Mucosa of descending colon (tissue), 3 donors: ENCODE measurements around the gene IFNGR2. TPM values are rescaled to one million over a fixed set of nuclear protein-coding genes. Genes with fewer than 3 reads are reported as not detected.

Experiments used
- ATAC-seq: fragments of 200-7000 bp; cut with Tn5 transposase; one replicate; pipeline ENCODE4 v1.9.1; 2020; ENCODE audit warnings: mild to moderate bottlenecking, moderate library complexity
- DNase-seq, 3 donors: peaks; one replicate each; pipeline ENCODE4 v3.0.0-alpha.2; 2020
- H3K36me3 ChIP-seq: fragments of 200-600 bp; one replicate; pipeline ENCODE4 v1.8.0; 2021; ENCODE audit warnings: low read depth, mild to moderate bottlenecking
- H3K4me1 ChIP-seq: fragments of 200-600 bp; one replicate; pipeline ENCODE4 v1.8.0; 2021; ENCODE audit warnings: low read depth, mild to moderate bottlenecking
- H3K4me3 ChIP-seq: fragments of 200-600 bp; one replicate; pipeline ENCODE4 v1.8.0; 2021; ENCODE audit warnings: mild to moderate bottlenecking
- H3K9me3 ChIP-seq: fragments of 200-600 bp; one replicate; pipeline ENCODE4 v1.8.0; 2021; ENCODE audit warnings: mild to moderate bottlenecking
- intact Hi-C, 2 donors: fragments of 100-400 bp; cut with DNase I in 1 of 2; cut with micrococcal nuclease in 1 of 2; formaldehyde crosslinking; loops; one replicate each; pipeline versions ENCODE4 v1.11.0 to v1.11.1; 2022; cut with DNase I, micrococcal nuclease
- total RNA-seq, 3 donors: library from RNA; stranded (reverse); fragmentation: NEBNext Ultra II Directional in 2 of 3; extraction: Animal tissue kit (Norgen Biotek cat#: 25700) in 2 of 3; gene quantifications; one replicate each; pipeline versions ENCODE4 v1.2.1 to v1.2.4, GENCODE V29; 2021 to 2023
- TF ChIP-seq, protein P1 (sequence below): fragments of 200-600 bp; IDR thresholded peaks from one replicate; pipeline ENCODE4 v1.8.0; 2022; ENCODE audit warnings: antibody characterized with exemption, mild to moderate bottlenecking
- donor health status: DM: no; HTN: no; CAD: no; lungs with moderate emphysema.
- donor health status: DM: no; HTN: no; CAD: no.
- donor health status: DM: no; HTN: yes; CAD: no.

IFNGR2 gene
- total RNA-seq, 3 donors from 2014 or later = 56.3 to 155 (median 87.8) TPM

DNA sequence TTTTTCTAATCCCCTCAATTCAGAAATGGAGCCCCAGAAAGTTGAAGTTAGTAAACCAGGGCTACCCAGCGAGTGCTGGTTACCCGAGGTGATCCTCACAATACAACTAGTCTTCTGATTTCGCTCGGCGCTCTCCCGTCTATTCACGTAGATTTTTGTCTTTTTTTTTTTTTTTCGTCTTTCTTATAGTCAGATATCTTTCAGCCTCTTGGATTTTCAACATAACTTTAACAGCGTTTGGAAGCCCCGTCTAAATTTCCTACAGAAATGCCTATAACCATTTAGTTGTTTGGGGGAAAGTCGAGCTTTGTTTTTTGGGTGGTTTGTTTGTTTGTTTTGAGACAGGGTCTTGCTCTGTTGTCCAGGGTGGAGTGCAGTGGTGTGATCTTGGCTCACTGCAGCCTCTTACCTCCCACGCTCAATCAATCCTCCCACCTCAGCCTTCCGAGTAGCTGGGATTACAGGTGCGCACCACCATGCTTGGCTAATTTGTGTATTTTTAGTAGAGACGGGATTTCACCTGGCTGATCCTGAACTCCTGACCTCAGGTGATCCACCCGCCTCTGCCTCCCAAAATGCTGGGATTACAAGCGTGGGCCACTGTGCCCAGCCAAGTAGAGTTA, 77.4 kb downstream of the IFNGR2 start:
- TF ChIP-seq, protein P1, sequence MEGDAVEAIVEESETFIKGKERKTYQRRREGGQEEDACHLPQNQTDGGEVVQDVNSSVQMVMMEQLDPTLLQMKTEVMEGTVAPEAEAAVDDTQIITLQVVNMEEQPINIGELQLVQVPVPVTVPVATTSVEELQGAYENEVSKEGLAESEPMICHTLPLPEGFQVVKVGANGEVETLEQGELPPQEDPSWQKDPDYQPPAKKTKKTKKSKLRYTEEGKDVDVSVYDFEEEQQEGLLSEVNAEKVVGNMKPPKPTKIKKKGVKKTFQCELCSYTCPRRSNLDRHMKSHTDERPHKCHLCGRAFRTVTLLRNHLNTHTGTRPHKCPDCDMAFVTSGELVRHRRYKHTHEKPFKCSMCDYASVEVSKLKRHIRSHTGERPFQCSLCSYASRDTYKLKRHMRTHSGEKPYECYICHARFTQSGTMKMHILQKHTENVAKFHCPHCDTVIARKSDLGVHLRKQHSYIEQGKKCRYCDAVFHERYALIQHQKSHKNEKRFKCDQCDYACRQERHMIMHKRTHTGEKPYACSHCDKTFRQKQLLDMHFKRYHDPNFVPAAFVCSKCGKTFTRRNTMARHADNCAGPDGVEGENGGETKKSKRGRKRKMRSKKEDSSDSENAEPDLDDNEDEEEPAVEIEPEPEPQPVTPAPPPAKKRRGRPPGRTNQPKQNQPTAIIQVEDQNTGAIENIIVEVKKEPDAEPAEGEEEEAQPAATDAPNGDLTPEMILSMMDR = no peak
- Histone ChIP-seq H3K4me1 (peaks cover 6% of the 10 kb centered on the region), H3K4me3 (peak overlapping the region; percentile 88), H3K9me3 (no peaks in the 10 kb centered on the region), H3K36me3 (no peaks in the 10 kb centered on the region)
- DNase-seq = no peak
- intact Hi-C loops = no loop called here
- no peak for ATAC-seq

DNA sequence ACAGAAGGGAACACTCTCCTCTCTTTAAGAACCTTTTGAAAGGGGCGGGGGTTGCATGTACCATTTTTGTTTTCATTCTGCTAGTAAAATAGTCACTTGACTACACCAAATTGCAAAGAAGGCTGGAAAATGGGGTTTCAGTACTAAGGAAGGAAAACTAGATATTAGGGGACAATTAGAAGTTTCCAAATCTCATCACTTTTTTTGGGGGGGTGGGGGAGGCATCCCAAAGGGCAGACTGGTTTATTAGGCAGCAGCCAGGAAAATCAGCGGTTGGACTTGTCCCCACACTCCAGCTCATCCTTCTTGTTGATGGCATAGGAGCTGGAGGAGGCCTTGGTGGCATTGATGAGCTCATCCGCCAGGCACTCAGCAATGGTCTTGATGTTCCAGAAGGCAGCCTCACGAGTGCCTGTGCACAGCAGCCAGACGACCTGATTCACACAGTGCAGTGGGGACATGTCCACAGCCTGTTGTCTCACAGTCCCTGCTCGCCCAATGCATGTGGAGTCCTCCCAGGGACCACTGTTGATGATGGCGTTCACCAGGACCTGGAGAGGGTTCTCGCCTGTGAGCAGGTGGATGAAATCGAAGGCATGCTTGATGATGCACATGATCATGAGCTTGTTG, 78.2 kb downstream of the IFNGR2 start:
- DNase-seq = no peak
- H3K9me3 ChIP-seq = no peaks in the 10 kb centered on the region
- no peaks in the 10 kb centered on the region for H3K36me3 ChIP-seq
- intact Hi-C loops = no loop called here
- ATAC-seq = no peak
- no peak overlapping the region for H3K4me3 ChIP-seq
- TF ChIP-seq, protein P1 = no peak
- H3K4me1 ChIP-seq = peaks cover 6% of the 10 kb centered on the region

Other genes with a start within 250 kb of the IFNGR2 start
- 10 to 100 TPM; 11.9 to 20.5 (median 18.2) TPM for gene IFNAR2, start 173.5 kb upstream of the IFNGR2 start, total RNA-seq
- gene IL10RB, start 137.0 kb upstream of the IFNGR2 start, total RNA-seq = 100 to 1,000 TPM in 1 of 3 donors, 10 to 100 TPM in 2; 45.3 to 100 (median 77.0) TPM
- 10 to 100 TPM; 41.9 to 49.5 (median 43.3) TPM for gene IFNAR1, start 78.4 kb upstream of the IFNGR2 start, total RNA-seq
- 10 to 100 TPM; 40.5 to 53.1 (median 42.2) TPM for gene TMEM50B, start 76.6 kb downstream of the IFNGR2 start, total RNA-seq
- gene DNAJC28, start 88.3 kb downstream of the IFNGR2 start, total RNA-seq = 1 to 10 TPM; 1.9 to 3.0 (median 2.9) TPM
- gene GART, start 138.7 kb downstream of the IFNGR2 start, total RNA-seq = 10 to 100 TPM; 45.5 to 57.2 (median 55.6) TPM
- gene SON, start 139.6 kb downstream of the IFNGR2 start, total RNA-seq = 100 to 1,000 TPM; 240 to 293 (median 254) TPM
- 10 to 100 TPM in 1 of 3 donors, 1 to 10 TPM in 2; 7.6 to 10.5 (median 9.6) TPM for gene DONSON, start 185.3 kb downstream of the IFNGR2 start, total RNA-seq
- 10 to 100 TPM; 33.1 to 55.5 (median 34.0) TPM for gene CRYZL1, start 238.3 kb downstream of the IFNGR2 start, total RNA-seq
- 10 to 100 TPM; 35.6 to 54.8 (median 45.3) TPM for gene ITSN1, start 239.1 kb downstream of the IFNGR2 start, total RNA-seq